Peyer's patch (tissue), 4 donors: ENCODE data around the gene TYW3.

Source experiments
- POLR2A ChIP-seq, 2 donors: fragments of 450-650 bp; IDR thresholded peaks; one replicate each; pipeline ENCODE4 v1.5.1; 2017; ENCODE audit warnings: antibody characterized with exemption in 2 of 2, mild to moderate bottlenecking in 2 of 2, moderate library complexity in 2 of 2
- TF ChIP-seq, protein P1 (sequence below), 6 experiments: fragments of 450-650 bp in 4 of 6; fragments of 200-600 bp in 2 of 6; sonication (generic) in 1 of 6; IDR thresholded peaks; one replicate each; pipeline ENCODE4 v1.5.1; 2017 to 2019; ENCODE audit warnings: antibody characterized with exemption in 6 of 6, mild to moderate bottlenecking in 3 of 6, moderate library complexity in 1 of 6

DNA sequence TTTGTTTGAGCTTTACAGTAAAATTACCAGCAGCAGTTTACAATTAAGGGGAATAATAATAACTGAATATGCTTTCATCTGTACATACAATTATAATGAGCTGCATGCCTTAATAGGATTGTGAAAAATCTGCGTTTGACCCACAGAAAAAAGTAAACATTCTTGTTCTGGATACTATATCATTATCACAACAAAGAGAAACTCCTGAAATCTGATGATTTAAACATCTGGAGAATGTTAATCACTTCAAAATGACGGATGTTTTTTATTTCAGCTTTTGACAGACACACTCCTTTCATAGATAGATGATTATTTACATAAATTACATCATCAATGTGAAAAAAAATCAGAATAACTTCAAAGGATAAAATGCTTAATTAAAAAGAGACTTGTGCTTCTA, 58.5 kb downstream of the TYW3 start:
- TF ChIP-seq, protein P1, sequence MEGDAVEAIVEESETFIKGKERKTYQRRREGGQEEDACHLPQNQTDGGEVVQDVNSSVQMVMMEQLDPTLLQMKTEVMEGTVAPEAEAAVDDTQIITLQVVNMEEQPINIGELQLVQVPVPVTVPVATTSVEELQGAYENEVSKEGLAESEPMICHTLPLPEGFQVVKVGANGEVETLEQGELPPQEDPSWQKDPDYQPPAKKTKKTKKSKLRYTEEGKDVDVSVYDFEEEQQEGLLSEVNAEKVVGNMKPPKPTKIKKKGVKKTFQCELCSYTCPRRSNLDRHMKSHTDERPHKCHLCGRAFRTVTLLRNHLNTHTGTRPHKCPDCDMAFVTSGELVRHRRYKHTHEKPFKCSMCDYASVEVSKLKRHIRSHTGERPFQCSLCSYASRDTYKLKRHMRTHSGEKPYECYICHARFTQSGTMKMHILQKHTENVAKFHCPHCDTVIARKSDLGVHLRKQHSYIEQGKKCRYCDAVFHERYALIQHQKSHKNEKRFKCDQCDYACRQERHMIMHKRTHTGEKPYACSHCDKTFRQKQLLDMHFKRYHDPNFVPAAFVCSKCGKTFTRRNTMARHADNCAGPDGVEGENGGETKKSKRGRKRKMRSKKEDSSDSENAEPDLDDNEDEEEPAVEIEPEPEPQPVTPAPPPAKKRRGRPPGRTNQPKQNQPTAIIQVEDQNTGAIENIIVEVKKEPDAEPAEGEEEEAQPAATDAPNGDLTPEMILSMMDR (IDR thresholded peaks at IDR 0.05): no peak
- no peak for TF ChIP-seq POLR2A (IDR thresholded peaks at IDR 0.05)
